Astrocyte (in vitro differentiated cells and primary cell): ENCODE data around the gene MS4A10.

Experiments used
- CTCF ChIP-seq: IDR thresholded peaks from 2 replicates; pipeline ENCODE4 v1.5.1; 2011; ENCODE audit warnings: low read depth, mild to moderate bottlenecking, inconsistent platforms, low read length, moderate library complexity; ENCODE audit not compliant: insufficient read depth
- EZH2 ChIP-seq: IDR thresholded peaks from 2 replicates; pipeline ENCODE4 v1.6.1; 2012; ENCODE audit warnings: mild to moderate bottlenecking, low read length, inconsistent platforms; ENCODE audit not compliant: insufficient read depth

GRCh38 chr11:60810151-60810550 lies 25.0 kb downstream of the MS4A10 start:
- TF ChIP-seq CTCF (no peak), EZH2 (no peak)
